BE2C (cell line): Measurements from ENCODE around the gene ARPIN.

Source experiments
- DNase-seq: peaks from one replicate; pipeline ENCODE4 v3.0.0-alpha.2; 2020
- H3K27me3 ChIP-seq: fragments of 250-450 bp; sonication (Bioruptor Pico); 2 replicates; pipeline ENCODE4 v1.5.1; 2020; ENCODE audit warnings: mild to moderate bottlenecking
- H3K36me3 ChIP-seq: fragments of 250-450 bp; sonication (Bioruptor Pico); 2 replicates; pipeline ENCODE4 v1.5.1; 2020; ENCODE audit warnings: mild to moderate bottlenecking
- H3K4me1 ChIP-seq: fragments of 250-450 bp; sonication (Bioruptor Pico); 2 replicates; pipeline ENCODE4 v1.5.1; 2020
- H3K4me3 ChIP-seq: 2 replicates; pipeline ENCODE4 v1.5.1; 2011; ENCODE audit warnings: low read depth, low read length
- H3K9me3 ChIP-seq: fragments of 250-450 bp; sonication (Bioruptor Pico); 2 replicates; pipeline ENCODE4 v1.5.1; 2020
- TF ChIP-seq, protein P1 (sequence below): IDR thresholded peaks from 2 replicates; pipeline ENCODE4 v1.5.1; 2012; ENCODE audit warnings: mild to moderate bottlenecking, low read depth, low read length

ARPIN gene

DNA sequence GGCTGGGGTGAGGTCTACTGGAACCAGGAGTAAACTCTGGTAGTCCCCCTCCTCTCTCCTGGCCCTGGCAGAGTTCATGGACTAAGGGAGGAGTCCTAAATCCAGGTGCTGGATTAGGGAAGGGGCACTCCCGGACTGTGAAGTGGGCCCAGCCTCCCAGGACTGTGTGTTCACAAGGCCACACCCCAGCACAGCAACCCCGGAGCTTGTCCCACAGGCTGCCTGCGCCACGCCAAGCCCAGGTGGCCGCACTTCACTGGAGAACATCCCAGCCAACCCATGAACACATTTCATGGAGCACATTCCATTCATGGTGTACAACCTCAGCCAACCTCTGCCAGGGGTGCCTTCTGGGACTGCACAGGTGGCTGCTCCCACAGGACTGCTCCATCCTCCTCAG is 8.2 kb downstream of the ARPIN start:
- H3K36me3 ChIP-seq, result no peaks in the 10 kb centered on the region
- TF ChIP-seq, protein P1, sequence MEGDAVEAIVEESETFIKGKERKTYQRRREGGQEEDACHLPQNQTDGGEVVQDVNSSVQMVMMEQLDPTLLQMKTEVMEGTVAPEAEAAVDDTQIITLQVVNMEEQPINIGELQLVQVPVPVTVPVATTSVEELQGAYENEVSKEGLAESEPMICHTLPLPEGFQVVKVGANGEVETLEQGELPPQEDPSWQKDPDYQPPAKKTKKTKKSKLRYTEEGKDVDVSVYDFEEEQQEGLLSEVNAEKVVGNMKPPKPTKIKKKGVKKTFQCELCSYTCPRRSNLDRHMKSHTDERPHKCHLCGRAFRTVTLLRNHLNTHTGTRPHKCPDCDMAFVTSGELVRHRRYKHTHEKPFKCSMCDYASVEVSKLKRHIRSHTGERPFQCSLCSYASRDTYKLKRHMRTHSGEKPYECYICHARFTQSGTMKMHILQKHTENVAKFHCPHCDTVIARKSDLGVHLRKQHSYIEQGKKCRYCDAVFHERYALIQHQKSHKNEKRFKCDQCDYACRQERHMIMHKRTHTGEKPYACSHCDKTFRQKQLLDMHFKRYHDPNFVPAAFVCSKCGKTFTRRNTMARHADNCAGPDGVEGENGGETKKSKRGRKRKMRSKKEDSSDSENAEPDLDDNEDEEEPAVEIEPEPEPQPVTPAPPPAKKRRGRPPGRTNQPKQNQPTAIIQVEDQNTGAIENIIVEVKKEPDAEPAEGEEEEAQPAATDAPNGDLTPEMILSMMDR, result no peak
- H3K4me1 ChIP-seq, result no peaks in the 10 kb centered on the region
- H3K27me3 ChIP-seq, result no peaks in the 10 kb centered on the region
- H3K4me3 ChIP-seq, result no peak overlapping the region
- no peak for DNase-seq
- no peaks in the 10 kb centered on the region for H3K9me3 ChIP-seq

DNA sequence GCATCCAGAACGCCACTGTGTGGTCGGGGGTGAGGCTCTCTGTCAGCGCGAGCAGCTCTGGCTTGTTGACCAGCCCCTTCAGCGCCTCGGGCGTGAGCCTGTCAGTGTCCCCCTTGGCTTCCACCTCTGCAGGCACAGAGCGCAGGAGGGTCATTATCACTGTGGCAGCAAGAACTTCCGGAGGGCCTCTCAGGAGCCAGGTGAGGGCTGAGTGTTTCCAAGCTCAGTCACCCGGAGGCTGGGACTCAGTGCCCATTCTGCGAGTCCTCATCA is 9.0 kb downstream of the ARPIN start:
- Histone ChIP-seq H3K4me1 (no peaks in the 10 kb centered on the region), H3K27me3 (no peaks in the 10 kb centered on the region), H3K36me3 (no peaks in the 10 kb centered on the region), H3K4me3 (no peak overlapping the region), H3K9me3 (no peaks in the 10 kb centered on the region)
- no peak for DNase-seq
- TF ChIP-seq, protein P1, result no peak

DNA sequence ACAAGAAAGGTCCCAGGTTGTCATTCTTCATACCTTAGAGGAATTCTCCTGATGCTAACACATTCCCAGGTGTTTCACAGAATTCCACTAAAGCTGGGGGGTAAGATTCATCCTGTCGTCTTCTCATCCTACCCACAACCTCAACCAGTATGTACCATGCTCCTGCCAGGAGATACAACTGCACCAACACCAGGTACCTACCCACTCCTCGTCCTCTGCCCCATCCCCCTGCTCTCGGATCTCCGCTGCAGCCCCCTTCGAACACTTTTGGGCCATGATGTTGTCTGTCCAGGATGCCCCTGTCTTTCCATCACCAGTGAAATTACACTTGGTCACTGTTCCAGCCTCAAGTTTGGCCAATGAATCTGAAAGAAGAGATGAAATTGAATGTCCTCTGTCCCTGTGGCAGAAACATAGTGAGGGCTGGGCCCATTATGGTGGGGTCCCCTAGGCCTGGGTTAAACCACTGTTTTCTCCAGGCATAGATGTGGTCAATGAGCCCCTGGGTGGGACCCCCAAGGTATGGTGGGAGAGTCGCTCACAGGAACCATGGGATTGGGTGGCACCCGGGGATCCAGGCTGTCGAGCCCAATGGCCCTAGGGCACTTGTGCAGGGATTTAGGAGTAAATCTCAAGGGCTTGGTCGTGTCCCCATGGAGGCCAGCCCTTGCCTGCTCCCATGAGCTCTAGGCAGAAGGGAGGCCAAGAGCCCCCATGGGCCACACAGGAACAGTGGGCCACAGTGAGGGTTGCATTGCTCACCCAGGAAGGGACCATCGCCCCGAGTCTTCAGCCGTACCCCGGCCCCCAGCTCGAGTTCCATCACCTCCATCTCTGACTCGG is 9.5 kb downstream of the ARPIN start:
- Histone ChIP-seq H3K4me1 (no peaks in the 10 kb centered on the region), H3K27me3 (no peaks in the 10 kb centered on the region), H3K36me3 (no peaks in the 10 kb centered on the region), H3K9me3 (no peaks in the 10 kb centered on the region), H3K4me3 (no peak overlapping the region)
- DNase-seq, result no peak
- TF ChIP-seq, protein P1, result no peak

DNA sequence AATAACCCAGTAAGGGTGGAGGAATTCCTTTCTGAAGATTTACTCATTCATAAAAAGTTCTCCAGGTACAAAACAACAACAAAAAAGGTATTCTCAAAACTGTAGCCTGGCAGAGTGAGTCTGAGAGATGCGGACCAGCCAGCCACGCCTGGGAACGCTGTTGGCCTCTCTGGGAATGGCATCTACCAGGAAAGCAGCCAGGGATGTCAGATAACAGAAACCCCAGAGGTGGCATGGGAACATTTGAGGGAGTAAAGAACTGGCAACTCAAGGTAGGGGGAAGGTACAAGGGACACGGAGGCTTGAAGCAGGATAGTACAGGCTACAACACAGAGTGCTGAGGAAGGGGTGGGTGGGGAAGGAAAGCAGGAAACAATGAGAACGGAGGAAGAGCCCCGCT is 11.9 kb downstream of the ARPIN start:
- no peaks in the 10 kb centered on the region for H3K36me3 ChIP-seq
- no peak overlapping the region for H3K4me3 ChIP-seq
- no peaks in the 10 kb centered on the region for H3K27me3 ChIP-seq
- no peaks in the 10 kb centered on the region for H3K9me3 ChIP-seq
- no peaks in the 10 kb centered on the region for H3K4me1 ChIP-seq
- TF ChIP-seq, protein P1, result no peak
- DNase-seq, result no peak

DNA sequence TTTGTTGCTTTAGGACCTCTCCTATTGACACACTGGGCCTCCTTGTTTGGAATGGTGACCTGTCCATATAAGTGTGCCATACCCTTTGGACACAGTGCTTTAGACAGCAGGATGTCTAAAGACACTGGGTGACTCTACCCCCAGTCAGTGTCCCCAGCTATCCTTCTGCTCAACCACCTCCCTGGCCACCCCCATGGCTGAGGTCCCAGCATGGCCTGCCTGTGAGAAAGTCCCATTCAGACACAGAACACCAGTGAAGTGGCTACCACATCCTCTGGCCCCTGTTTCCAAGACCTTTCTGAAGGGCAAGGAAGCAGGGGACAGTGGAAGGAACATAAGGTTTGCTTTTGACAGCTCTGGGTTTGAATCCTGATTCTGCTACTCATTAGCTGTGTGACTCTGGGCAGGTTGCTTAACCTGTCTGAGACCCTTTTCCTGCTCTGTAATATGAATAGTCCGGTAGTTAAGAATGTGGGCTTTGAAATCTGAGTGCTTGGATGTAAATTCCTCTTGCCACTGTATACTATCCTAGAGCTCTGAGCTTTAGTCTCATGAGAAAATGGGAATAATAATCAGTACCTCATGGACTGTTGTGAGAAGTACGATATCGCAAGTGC is 12.7 kb downstream of the ARPIN start:
- H3K4me1 ChIP-seq, result no peaks in the 10 kb centered on the region
- no peaks in the 10 kb centered on the region for H3K27me3 ChIP-seq
- no peak for DNase-seq
- TF ChIP-seq, protein P1, result no peak
- no peak overlapping the region for H3K4me3 ChIP-seq
- H3K36me3 ChIP-seq, result no peaks in the 10 kb centered on the region
- H3K9me3 ChIP-seq, result no peaks in the 10 kb centered on the region

DNA sequence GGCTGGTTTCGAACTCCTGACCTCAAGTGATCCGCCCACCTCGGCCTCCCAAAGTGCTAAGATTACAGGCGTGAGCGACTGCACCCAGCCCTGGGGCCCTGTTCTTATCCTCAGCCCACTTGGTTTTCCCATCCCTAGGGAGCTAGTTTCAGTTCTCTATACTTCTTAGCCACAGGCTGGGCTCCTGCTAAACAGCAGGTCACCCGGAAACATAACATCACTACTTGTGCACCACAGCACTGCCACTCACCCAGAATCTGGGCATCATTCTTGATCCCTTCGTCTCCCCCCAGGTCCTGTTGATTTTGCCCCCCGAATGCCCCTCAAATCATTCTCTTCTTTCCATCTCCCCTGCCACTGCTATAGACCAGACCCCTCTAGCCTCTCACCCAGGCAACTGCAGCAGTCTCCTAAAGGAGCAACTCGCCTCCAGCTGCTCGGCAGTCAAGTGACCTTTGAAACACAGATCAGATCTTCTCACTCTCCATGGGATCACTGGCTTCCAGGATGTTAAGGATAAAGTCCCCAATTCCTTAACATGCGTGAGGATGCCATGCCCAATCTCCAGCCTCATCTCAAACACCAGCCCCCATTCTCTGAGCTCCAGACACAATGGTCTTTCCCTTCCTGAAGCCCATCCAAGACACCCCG is 13.3 kb downstream of the ARPIN start:
- DNase-seq, result no peak
- no peaks in the 10 kb centered on the region for H3K27me3 ChIP-seq
- no peaks in the 10 kb centered on the region for H3K9me3 ChIP-seq
- H3K36me3 ChIP-seq, result no peaks in the 10 kb centered on the region
- H3K4me1 ChIP-seq, result no peaks in the 10 kb centered on the region
- TF ChIP-seq, protein P1, result no peak
- H3K4me3 ChIP-seq, result no peak overlapping the region
